CD4-positive, alpha-beta T cell treated with Interleukin-6 for 4 hours (primary cell): ENCODE results near the gene MYL12A.
A peak's percentile ranks its signal among the peaks of the same experiment; 100 is the strongest.
"Not testable (repeated sequence)": the region's sequence is repeated elsewhere in the genome, so short reads cannot be mapped to it uniquely, and the experiment has no call there.

Experiments used
- DNase-seq: peaks from one replicate; pipeline ENCODE4 v3.0.0-alpha.2; 2020; ENCODE audit warnings: mixed read lengths

The MYL12A gene

GRCh38 chr18:3256693-3257626, 9.4 kb downstream of the MYL12A start:
- DNase-seq: no peak

- no peak for DNase-seq
Observed at GRCh38 chr18:3257627-3258120, 10.1 kb downstream of the MYL12A start.

- DNase-seq: no peak
Observed at GRCh38 chr18:3260995-3261372, 13.4 kb downstream of the MYL12A start.

GRCh38 chr18:3261373-3262233, 14.0 kb downstream of the MYL12A start, which contains the start of gene MYL12B:
MYL12B (plus strand) TSS chr18:3262133; CDS start chr18:3272899, 10,766 bp downstream.
- DNase-seq: peak; percentile 86

- DNase-seq: peak; percentile 33
Observed at GRCh38 chr18:3262234-3263131, 14.9 kb downstream of the MYL12A start.

- no peak for DNase-seq
Observed at GRCh38 chr18:3263132-3263700, 15.6 kb downstream of the MYL12A start.

- peak; percentile 26 for DNase-seq
Observed at GRCh38 chr18:3264362-3264761, 16.8 kb downstream of the MYL12A start.

GRCh38 chr18:3265564-3266033, 18.0 kb downstream of the MYL12A start:
- DNase-seq: no peak

GRCh38 chr18:3266062-3266608, 18.5 kb downstream of the MYL12A start:
- no peak for DNase-seq

GRCh38 chr18:3268306-3268705, 20.7 kb downstream of the MYL12A start:
- no peak for DNase-seq

- no peak for DNase-seq
Observed at GRCh38 chr18:3269241-3269913, 21.8 kb downstream of the MYL12A start.

GRCh38 chr18:3269914-3270299, 22.3 kb downstream of the MYL12A start:
- no peak for DNase-seq

- DNase-seq: no peak
Observed at GRCh38 chr18:3273042-3273441, 25.4 kb downstream of the MYL12A start.

- not testable (repeated sequence) for DNase-seq
Observed at GRCh38 chr18:3277643-3278213, 30.1 kb downstream of the MYL12A start.

- DNase-seq: no peak
Observed at GRCh38 chr18:3279201-3280185, 31.9 kb downstream of the MYL12A start.

- no peak for DNase-seq
Observed at GRCh38 chr18:3281456-3282400, 34.1 kb downstream of the MYL12A start.

- no peak for DNase-seq
Observed at GRCh38 chr18:3283253-3283863, 35.8 kb downstream of the MYL12A start.

GRCh38 chr18:3283908-3284307, 36.3 kb downstream of the MYL12A start:
- no peak for DNase-seq
